ACHN (cell line): ENCODE results near the gene CDKL5.
A peak's percentile ranks its signal among the peaks of the same experiment; 100 is the strongest.

ENCODE experiments used
- DNase-seq: peaks from one replicate; pipeline ENCODE4 v3.0.0-alpha.2; 2015
- in situ Hi-C: cut with HindIII; loops from 2 replicates; pipeline ENCODE4 v1.10.0; 2017; ENCODE audit warnings: low sequenced_read_pairs, low pct_ligation_motif_present, low pct_unique_long_range_greater_than_20kb

CDKL5 gene

GRCh38 chrX:18617407-18617750 lies 192.0 kb downstream of the CDKL5 start:
- in situ Hi-C loops, result no loop called here
- DNase-seq, result peak; percentile 81

GRCh38 chrX:18619288-18619687 lies 193.9 kb downstream of the CDKL5 start:
- DNase-seq, result no peak
- in situ Hi-C loops, result no loop called here

- in situ Hi-C loops, result no loop called here
- no peak for DNase-seq
Measured at GRCh38 chrX:18620349-18620748, 194.9 kb downstream of the CDKL5 start.

GRCh38 chrX:18624599-18624998 lies 199.2 kb downstream of the CDKL5 start:
- in situ Hi-C loops, result no loop called here
- DNase-seq, result no peak

- in situ Hi-C loops, result no loop called here
- no peak for DNase-seq
Measured at GRCh38 chrX:18630934-18631333, 205.5 kb downstream of the CDKL5 start.

GRCh38 chrX:18638398-18638797 lies 213.0 kb downstream of the CDKL5 start:
- in situ Hi-C loops, result no loop called here

DNA sequence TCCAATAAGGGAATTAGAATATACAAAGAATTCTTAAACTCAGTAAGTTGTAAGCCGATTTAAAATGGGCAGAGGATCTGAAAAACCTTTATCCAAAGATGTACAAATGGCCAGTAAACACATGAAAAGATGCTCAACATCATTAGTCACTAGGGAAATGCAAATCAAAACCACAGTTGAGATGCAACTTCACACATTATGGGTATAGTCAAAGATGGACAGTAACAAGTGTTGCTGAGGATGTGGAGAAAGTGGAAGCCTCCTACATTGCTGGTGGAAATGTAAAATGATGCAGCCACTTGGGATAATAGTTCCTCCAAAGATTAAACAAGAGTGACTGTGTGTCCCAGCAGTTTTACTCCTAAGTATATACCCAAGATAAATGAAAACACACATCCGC lies 213.9 kb downstream of the CDKL5 start:
- in situ Hi-C loops, result no loop called here
- no peak for DNase-seq

More at GRCh38 chrX:18638398-18638797, 213.0 kb downstream of the CDKL5 start:
- DNase-seq, result no peak

GRCh38 chrX:18640686-18641085 lies 215.3 kb downstream of the CDKL5 start:
- in situ Hi-C loops, result no loop called here

DNA sequence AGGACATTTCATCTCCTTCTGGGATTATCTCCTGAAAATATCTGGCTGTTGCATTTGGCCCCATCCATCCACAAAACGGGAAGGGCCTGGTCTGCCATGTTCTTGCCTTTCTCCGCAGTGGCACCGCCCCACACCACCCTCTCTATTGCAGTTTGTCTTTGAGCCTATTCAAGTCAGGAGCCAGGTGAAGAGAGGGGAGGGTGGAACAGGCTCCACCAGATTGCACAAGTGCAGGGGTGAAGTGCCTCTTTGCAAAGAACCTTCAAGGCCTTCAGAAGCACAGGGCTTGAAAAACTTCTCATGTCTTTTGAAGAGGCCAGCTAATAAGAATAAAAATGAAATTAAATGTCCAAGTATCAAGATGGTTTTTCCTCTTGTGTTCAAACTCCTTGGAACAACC lies 217.8 kb downstream of the CDKL5 start:
- DNase-seq, result no peak
- in situ Hi-C loops, result no loop called here

More at GRCh38 chrX:18640686-18641085, 215.3 kb downstream of the CDKL5 start:
- no peak for DNase-seq

DNA sequence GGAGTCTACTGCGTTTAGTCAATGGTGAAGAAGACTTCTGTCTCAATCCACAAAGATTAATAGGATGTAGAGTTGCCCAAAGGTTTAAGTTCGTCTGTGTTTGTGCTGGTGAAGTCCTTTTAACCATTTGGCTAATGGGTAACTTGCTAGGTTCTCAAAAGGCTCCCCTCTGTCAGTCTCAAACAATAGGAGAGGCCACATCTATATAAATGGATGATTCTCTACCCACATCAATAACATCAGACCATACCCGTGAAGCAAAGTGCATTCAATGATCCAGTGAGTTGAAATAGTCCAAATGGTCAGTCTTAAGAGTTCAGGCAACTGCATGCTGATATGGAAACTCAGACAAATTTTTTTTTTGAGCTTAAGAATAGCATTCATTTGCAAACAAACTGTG lies 218.4 kb downstream of the CDKL5 start:
- DNase-seq, result no peak
- in situ Hi-C loops, result no loop called here

DNA sequence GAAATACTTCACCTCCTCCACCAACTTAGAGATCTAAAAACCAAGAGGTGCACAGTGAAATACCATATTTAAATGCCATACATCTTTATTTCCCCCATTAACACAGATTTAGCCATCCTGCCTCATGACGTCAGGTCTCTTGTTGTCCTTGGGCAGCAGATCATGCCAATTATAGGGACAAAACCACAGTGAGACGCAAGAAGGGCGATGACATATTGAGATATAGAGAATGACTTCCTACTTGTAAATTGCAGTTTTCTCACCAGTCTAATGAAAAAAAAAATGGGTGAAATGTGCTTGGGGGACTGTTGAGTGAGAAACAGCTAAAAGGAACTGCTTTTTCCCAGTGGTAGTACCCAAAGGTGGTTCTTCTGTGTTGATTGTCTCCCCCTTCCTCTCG lies 222.2 kb downstream of the CDKL5 start:
- DNase-seq, result no peak
- in situ Hi-C loops, result no loop called here

DNA sequence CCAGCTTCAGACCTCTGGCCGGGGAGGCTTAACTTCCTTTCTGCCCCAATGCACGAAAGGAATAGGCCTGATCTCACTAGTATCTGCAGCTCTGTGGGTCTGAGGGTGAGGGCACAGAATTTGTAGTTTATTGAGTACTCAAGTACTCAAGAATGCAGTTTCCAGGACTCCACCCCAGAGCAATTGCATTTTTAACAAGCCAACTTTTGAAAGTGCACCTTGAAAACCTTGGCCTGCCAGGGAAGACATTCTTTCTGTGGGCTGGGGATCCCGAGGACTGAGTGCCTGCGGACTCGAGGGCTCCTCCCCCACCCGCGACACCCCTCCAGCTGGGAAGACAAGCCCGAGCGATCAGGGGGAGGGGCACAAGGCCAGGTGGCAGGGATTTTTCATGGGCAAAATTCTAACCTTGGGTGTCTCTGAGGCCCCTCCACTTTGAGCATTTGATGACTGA lies 224.1 kb downstream of the CDKL5 start:
- in situ Hi-C loops, result no loop called here
- DNase-seq, result no peak

DNA sequence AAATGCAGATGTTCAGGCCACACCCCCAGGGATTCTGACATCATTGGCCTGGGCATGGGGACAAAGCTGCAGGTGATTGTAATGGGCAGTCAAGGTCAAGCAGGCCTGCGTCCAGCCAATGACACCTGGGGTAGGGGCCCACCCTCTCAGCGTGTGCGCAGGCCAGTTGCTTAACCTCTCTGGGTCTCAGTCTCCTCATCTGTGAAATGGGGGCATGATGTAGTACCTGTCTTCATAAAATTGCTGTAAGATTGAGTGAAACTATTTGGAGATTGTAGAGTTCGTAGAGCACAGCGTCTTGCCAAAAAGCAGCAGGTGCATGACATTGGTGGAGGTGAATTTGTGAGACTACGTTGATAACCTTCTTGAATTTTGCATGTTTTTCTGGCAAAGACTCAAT lies 225.3 kb downstream of the CDKL5 start:
- no peak for DNase-seq
- in situ Hi-C loops, result no loop called here

- in situ Hi-C loops, result no loop called here
- no peak for DNase-seq
Measured at GRCh38 chrX:18652636-18653035, 227.2 kb downstream of the CDKL5 start.

DNA sequence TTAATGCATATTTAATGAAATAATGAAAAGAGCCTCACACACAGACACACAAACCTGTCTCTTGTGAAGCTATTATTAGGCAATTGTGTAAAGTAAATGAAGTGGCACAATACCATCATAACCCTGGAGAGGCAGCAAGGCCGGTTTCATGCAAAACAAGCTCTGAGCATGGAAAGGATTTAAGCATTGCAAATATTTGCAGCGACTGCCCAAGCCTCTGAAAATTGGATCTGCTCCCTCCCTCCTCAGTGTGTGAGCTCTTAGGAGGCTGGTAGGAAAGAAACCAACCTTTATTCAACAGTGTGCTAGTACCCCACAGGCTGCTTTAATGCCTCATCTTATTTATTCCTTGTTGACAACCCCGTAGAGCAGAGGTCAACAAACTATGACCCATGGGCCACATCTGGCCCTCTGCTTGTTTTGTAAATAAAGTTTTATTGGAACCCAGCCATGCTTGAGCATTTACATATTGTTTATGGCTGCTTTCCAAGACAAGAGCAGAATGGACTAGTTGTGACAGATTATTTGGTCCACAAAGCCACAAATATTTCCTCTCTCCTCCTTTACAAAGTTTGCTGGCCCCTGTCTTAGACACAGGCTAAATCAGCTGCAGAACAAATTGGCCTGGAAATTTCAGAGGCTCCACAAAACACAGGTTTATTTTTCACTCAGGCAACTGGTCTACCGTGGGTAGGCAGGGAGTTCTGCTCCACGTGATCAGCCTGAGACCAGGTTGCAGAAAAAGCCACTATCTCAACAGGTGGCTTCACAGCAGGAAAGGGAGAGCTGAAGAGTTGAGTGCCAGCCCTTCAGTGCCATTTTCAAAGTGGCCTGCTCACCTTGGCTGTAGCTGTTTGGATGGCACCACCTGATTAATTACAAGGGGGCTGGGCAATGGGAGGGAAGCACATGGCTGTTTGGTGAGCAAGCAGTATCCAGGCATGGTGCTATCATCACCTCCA lies 229.7 kb downstream of the CDKL5 start:
- in situ Hi-C loops, result no loop called here
- DNase-seq, result no peak

- in situ Hi-C loops, result no loop called here
- no peak for DNase-seq
Measured at GRCh38 chrX:18661273-18661672, 235.9 kb downstream of the CDKL5 start.

DNA sequence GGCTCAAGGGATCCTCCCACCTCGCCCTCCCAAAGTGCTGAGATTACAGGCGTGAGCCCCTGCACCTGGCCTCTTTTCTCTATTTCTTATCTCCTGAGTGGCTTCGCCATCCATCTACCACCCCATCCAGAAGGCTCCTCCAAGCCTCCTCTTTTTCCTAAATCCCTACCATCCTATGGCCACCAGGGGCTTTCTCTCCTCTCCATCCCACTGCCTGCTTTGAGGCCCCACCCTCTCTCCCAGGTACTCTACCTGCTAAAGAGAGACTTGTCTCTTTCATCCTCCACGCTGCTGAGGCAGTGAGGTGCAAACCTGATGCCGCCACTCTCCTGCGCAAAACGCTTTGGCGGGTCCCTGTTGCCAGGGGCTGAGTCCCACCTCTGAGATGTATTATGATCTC lies 239.5 kb downstream of the CDKL5 start:
- in situ Hi-C loops, result no loop called here
- no peak for DNase-seq

- in situ Hi-C loops, result no loop called here
- no peak for DNase-seq
Measured at GRCh38 chrX:18666614-18667013, 241.2 kb downstream of the CDKL5 start.

- in situ Hi-C loops, result no loop called here
- no peak for DNase-seq
Measured at GRCh38 chrX:18668071-18668835, 242.8 kb downstream of the CDKL5 start.

- DNase-seq, result no peak
- in situ Hi-C loops, result no loop called here
Measured at GRCh38 chrX:18672008-18672407, 246.6 kb downstream of the CDKL5 start, which contains the start of gene RS1. RS1 (minus strand) TSS chrX:18672108; CDS start chrX:18672068, 40 bp downstream.
